NCI-H1436 treated with DMSO at 0.1 percent for 48 hours (cell line): Measurements from ENCODE around the gene LGALS4.
"Not testable (repeated sequence)": the region's sequence is repeated elsewhere in the genome, so short reads cannot be mapped to it uniquely, and the experiment has no call there.

ENCODE experiments used
- DNase-seq: peaks from one replicate; lab custom pipeline; 2025; lab: John Stamatoyannopoulos, UW

The LGALS4 gene

DNA sequence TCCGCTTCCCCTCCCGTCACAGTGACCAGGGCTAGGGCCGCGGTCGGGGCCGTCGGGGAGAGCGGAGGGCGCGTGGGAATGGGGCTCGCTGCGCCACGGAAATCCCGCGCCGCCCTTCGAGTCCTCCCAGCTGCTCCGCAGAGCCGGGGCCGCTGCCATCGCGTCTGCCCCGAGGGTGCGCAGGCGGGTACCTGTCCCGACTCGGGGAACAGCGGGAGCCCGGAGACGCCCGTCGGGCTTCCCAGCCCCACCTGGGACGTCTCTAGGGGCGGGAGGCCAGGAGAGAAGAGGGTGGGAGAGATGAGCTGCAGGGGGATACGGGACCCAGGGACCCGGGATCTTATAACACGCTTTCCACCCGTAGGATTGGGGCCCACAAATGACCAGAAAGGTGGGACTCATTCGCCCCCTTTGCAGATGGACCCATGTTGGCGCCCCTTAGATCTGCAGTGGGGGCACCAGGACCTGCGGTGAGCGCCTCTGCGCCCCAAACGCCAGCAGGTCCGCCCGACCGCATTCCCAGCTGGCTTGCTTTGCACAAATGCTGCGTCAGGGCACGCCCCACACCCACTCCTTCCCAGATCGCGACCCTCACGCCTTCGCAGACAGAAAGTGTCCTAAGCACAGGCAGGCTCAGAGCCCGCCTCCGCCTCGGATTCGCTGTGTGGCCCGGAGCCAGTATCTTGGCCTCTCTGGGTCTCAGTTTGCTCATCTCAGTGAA, 42.4 kb downstream of the LGALS4 start:
- not testable (repeated sequence) for DNase-seq

DNA sequence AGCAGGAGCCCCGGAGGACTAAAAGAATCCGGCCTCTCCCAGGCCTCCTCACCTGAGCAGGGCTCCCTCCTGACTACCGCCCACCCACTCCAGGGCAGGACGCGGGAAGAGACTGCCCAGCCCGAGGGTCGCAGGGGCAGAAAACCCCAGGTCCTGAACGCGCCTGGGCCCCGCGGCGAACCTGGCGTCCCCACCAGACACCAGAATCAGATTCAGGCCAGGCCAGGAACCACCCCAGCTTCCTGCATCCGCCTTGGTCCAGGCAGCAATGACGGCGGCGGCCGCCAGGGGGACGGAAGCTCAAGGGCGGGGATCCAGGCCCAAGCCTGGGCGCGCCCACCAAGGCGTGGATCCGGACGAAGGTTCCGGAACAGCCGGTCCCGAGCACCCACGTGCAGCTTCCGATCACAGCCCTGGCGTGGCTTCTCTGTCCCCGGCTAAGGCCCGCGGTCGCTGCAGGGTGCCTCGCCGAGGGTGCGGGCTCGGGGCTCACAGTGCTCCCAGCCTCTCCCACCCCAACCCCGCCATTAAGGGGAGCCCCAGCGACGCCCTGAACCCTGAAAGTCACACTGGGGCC, 43.0 kb downstream of the LGALS4 start:
- DNase-seq, result no peak

DNA sequence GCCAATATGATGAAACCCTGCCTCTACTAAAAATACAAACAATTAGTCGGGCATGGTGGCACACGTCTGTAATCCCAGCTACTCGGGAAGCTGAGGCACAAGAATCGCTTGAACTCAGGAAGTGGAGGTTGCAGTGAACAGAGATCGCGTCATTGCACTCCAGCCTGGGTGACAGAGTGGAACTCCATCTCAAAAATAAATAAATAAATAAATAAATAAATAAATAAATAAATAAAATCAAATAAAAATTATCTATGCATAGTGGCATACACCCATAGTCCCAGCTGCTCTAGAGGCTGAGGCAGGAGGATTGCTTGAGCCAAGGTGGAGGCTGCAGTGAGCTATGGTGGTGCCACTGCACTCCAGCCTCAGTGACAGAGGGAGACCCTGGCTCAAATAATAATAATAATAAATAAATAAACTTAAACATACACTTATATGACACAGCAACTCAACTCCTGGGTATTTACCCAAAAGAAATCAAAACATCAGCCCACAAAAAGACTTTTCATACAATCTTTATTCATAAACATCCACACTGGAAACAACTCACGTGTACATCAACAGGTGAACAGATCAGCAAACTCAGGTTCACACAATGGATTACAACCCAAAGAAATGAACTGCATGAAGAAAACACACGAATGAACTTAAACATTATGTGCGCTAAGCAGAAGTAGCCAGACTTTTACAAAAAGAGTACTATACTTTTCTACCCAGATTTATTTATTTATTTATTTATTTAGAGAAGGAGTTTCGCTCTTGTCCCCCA, 46.3 kb downstream of the LGALS4 start:
- no peak for DNase-seq

DNA sequence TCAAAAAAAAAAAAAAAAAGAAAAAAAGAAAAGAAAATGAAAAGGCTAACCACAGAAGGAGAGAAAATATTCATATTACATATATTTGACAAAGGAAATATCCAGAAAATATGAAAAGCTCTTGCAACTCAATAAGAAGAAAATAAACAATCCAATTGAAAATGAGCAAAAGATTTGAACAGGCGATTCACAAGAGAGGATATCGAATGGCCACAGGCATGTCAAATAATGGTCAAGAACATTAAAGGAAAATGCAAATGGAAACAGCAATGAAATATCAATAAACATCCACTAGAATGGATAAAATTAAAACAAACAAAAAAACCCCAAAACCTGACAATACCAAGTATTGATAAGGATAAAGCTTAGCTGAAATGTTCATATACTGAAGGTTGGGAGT, 47.5 kb downstream of the LGALS4 start:
- no peak for DNase-seq

DNA sequence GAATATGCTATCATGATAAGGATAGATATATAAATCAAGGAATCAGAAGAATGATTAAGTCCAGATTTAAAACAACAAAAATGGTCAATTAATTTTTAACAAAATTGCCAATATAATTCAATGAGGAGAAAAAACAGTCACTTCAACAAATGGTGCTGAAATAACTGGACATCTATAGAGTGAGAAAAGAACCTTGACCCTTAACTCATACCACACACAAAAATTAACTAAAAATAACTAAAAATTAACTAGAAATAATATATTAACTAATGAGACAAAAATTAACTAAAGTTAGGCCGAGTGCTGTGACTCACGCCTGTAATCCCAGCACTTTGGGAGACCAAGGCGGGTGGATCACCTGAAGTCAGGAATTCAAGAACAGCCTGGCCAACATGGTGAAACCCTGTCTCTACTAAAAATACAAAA, 48.9 kb downstream of the LGALS4 start:
- no peak for DNase-seq

DNA sequence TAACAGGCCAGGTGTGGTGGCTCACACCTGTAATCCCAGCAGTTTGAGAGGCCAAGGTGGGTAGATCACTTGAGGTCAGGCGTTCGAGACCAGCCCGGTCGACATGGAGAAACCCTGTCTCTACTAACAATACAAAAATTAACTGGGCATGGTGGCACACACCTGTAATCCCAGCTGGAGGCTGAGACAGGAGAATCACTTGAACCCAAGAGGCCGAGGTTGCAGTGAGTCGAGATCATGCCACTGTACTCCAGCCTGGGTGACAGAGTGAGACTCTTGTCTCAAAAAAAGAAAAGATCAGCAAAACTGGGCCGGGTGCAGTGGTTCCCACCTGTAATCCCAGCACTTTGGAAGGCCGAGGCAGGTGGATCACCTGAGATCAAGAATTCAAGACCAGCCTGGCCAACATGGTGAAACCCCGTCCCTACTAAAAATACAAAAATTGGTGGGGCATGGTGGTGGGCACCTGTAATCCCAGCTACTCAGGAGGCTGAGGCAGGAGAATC, 50.8 kb downstream of the LGALS4 start:
- DNase-seq, result not testable (repeated sequence)

DNA sequence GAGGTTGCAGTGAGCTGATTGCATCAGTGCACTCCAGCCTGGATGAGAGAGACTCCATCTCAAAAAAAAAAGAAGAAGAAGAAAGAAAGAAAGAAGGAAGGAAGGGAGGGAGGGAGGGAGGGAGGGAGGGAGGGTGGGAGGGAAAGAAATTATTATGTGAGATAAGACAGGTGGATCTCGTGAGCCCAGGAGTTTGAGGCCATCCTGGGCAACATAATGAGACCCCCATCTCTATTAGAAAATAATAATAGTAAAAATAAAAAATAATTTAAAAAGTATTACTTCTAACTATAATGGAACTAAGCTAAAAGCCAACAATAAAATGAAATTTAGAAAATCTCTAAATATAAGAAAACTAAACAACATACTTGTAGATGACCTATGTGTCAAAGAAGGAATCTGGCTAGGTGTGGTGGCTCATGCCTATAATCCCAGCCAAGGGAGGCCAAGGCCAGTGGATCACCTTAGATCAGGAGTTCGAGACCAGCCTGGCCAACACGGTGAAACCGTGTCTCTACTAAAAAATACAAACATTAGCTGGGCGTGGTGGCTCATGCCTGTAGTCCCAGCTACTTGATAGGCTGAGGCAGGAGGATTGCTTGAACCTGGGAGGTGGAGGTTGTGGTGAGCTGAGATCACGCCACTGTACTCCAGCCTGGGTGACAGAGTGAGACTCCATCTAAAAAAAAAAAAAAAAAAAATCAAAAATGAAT, 51.8 kb downstream of the LGALS4 start:
- not testable (repeated sequence) for DNase-seq

DNA sequence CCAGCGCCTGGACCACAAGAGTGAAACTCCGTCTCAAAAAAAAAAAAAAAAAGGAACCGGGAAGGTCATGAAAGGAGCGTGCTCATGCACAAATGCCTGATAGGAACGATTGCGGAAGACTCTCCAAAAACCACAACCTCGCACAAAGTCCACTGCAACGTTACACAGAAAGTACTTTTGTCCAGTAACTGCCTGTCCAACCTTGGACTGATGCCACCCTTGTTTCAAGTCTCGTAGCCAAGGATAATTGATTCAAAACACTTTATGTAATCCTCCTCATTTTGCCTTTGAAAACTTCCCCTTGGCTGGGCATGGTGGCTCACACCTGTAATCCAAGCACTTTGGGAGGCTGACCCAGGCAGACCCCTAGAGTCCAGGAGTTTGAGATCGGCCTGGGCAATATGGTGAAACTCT, 53.1 kb downstream of the LGALS4 start:
- DNase-seq, result no peak

DNA sequence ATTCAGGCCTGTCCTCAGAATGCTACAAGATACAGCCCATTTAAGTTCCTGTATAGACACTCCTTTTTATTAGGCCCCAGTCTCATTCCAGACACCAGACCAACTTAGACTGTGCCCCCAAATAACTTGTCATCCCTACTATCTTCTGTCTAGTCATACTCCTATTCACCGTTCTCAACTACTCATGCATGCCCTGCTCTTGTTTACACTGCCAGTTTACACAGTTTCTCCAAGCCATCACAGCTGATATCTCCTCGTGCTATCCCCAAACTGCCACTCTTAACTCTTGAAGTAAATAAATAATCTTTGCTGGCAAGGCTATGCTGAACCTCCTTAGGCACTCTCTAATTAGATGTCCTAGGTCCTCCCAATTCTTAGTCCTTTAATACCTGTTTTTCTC, 58.5 kb downstream of the LGALS4 start:
- not testable (repeated sequence) for DNase-seq

DNA sequence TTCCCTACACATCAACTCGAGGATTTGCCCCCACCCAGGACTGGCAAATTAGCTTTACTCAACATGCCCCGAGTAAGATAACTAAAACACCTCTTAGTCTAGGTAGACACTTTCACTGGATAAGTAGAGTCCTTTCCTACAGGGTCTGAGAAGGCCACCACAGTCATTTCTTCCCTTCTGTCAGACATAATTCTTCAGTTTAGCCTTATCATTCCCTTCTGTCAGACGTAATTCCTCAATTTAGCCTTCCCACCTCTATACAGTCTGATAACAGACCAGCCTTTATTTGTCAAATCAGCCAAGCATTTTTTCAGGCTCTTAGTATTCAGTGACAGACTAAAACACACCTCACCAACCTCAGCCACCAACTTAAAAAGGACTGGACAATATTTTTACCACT, 59.0 kb downstream of the LGALS4 start:
- not testable (repeated sequence) for DNase-seq
